Activated T-helper 17 cell treated with anti-CD3 and anti-CD28 coated beads, Interleukin-2, amount 50 U/mL, for 72 hours (primary cell): ENCODE results near the gene ARMH2. TPM values are rescaled to one million over a fixed set of nuclear protein-coding genes. Genes with fewer than 3 reads are reported as not detected.
"Not testable (repeated sequence)": the region's sequence is repeated elsewhere in the genome, so short reads cannot be mapped to it uniquely, and the experiment has no call there.

Experiments
- ATAC-seq: fragments of 150-1000 bp; cut with Tn5 transposase; replicated peaks from 2 replicates; pipeline ENCODE4 v1.10.0; 2021; ENCODE audit warnings: mild to moderate bottlenecking, moderate library complexity
- H3K27ac Mint-ChIP-seq: one replicate; pipeline ENCODE4 v1.8.0; 2022; ENCODE audit warnings: mixed read lengths
- H3K27me3 Mint-ChIP-seq: one replicate; pipeline ENCODE4 v1.8.0; 2022; ENCODE audit warnings: mixed read lengths
- H3K36me3 Mint-ChIP-seq: one replicate; pipeline ENCODE4 v1.8.0; 2022; ENCODE audit warnings: low read depth, mild to moderate bottlenecking, mixed read lengths
- H3K4me1 Mint-ChIP-seq: one replicate; pipeline ENCODE4 v1.8.0; 2022; ENCODE audit warnings: mixed read lengths
- H3K4me3 Mint-ChIP-seq: one replicate; pipeline ENCODE4 v1.8.0; 2022; ENCODE audit warnings: mild to moderate bottlenecking, mixed read lengths
- H3K9me3 Mint-ChIP-seq: one replicate; pipeline ENCODE4 v1.8.0; 2022; ENCODE audit warnings: mixed read lengths
- total RNA-seq, 2 donors: library from RNA; stranded (reverse); gene quantifications; one replicate each; pipeline ENCODE4 v1.2.3, GENCODE V29; 2022

ARMH2 gene
- total RNA-seq, 2 donors from 2014 or later, result 0.43 to 0.45 TPM

- H3K27ac Mint-ChIP-seq, result no peak overlapping the region
- H3K4me1 Mint-ChIP-seq, result peaks cover 11% of the 10 kb centered on the region
- no peak for ATAC-seq
- no peak overlapping the region for H3K4me3 Mint-ChIP-seq
- H3K27me3 Mint-ChIP-seq, result no peaks in the 10 kb centered on the region
- no peaks in the 10 kb centered on the region for H3K36me3 Mint-ChIP-seq
- H3K9me3 Mint-ChIP-seq, result no peaks in the 10 kb centered on the region
These were observed 3.6 kb downstream of the ARMH2 start for GRCh38 chr6:24795106-24795505.

GRCh38 chr6:24788031-24788665 lies 10.6 kb downstream of the ARMH2 start:
- Mint-ChIP-seq H3K27ac (peak overlapping the region; percentile 44), H3K4me1 (peaks cover 14% of the 10 kb centered on the region), H3K27me3 (no peaks in the 10 kb centered on the region), H3K36me3 (peaks cover 54% of the 10 kb centered on the region), H3K9me3 (no peaks in the 10 kb centered on the region), H3K4me3 (peak overlapping the region; percentile 5)
- ATAC-seq, result peak; percentile 92

GRCh38 chr6:24780206-24780605 lies 18.5 kb downstream of the ARMH2 start:
- ATAC-seq, result no peak
- no peaks in the 10 kb centered on the region for H3K27me3 Mint-ChIP-seq

GRCh38 chr6:24779416-24780016 lies 19.2 kb downstream of the ARMH2 start:
- H3K4me3 Mint-ChIP-seq, result peak overlapping the region; percentile 30
- H3K27me3 Mint-ChIP-seq, result no peaks in the 10 kb centered on the region
- H3K27ac Mint-ChIP-seq, result peak overlapping the region; percentile 55
- H3K36me3 Mint-ChIP-seq, result peaks cover 91% of the 10 kb centered on the region
- H3K9me3 Mint-ChIP-seq, result no peaks in the 10 kb centered on the region
- no peak for ATAC-seq
- H3K4me1 Mint-ChIP-seq, result peaks cover 14% of the 10 kb centered on the region

More at GRCh38 chr6:24780206-24780605, 18.5 kb downstream of the ARMH2 start:
- H3K4me3 Mint-ChIP-seq, result peak overlapping the region; percentile 30
- peaks cover 14% of the 10 kb centered on the region for H3K4me1 Mint-ChIP-seq
- H3K27ac Mint-ChIP-seq, result no peak overlapping the region
- H3K36me3 Mint-ChIP-seq, result peaks cover 98% of the 10 kb centered on the region
- H3K9me3 Mint-ChIP-seq, result no peaks in the 10 kb centered on the region

- Mint-ChIP-seq H3K27ac (no peak overlapping the region), H3K4me1 (peaks cover 14% of the 10 kb centered on the region), H3K9me3 (no peaks in the 10 kb centered on the region), H3K36me3 (peaks cover 85% of the 10 kb centered on the region), H3K4me3 (peak overlapping the region; percentile 37), H3K27me3 (no peaks in the 10 kb centered on the region)
- ATAC-seq, result no peak
These were observed 19.8 kb downstream of the ARMH2 start for GRCh38 chr6:24778878-24779277.

- Mint-ChIP-seq H3K4me3 (peak overlapping the region; percentile 99), H3K27ac (no peak overlapping the region), H3K4me1 (peaks cover 14% of the 10 kb centered on the region)
These were observed 20.6 kb downstream of the ARMH2 start for GRCh38 chr6:24778121-24778520.

GRCh38 chr6:24777227-24777626 lies 21.5 kb downstream of the ARMH2 start:
- Mint-ChIP-seq H3K27me3 (no peaks in the 10 kb centered on the region), H3K36me3 (peaks cover 68% of the 10 kb centered on the region), H3K4me3 (peak overlapping the region; percentile 99), H3K9me3 (no peaks in the 10 kb centered on the region), H3K27ac (no peak overlapping the region), H3K4me1 (peaks cover 14% of the 10 kb centered on the region)
- no peak for ATAC-seq

More at GRCh38 chr6:24778121-24778520, 20.6 kb downstream of the ARMH2 start:
- Mint-ChIP-seq H3K9me3 (no peaks in the 10 kb centered on the region), H3K36me3 (peaks cover 77% of the 10 kb centered on the region), H3K27me3 (no peaks in the 10 kb centered on the region)
- no peak for ATAC-seq

GRCh38 chr6:24775520-24776058 lies 23.1 kb downstream of the ARMH2 start:
- H3K4me1 Mint-ChIP-seq, result peaks cover 14% of the 10 kb centered on the region
- H3K4me3 Mint-ChIP-seq, result peak overlapping the region; percentile 99
- H3K27ac Mint-ChIP-seq, result peak overlapping the region; percentile 96

GRCh38 chr6:24774696-24775519 lies 23.8 kb downstream of the ARMH2 start, which contains the start of gene GMNN:
Gene GMNN, plus strand, starts transcription at chr6:24774937. Its CDS starts 2,310 bp downstream, at chr6:24777247.
- H3K9me3 Mint-ChIP-seq, result no peaks in the 10 kb centered on the region
- peak; percentile 96 for ATAC-seq
- H3K36me3 Mint-ChIP-seq, result peaks cover 45% of the 10 kb centered on the region
- H3K4me1 Mint-ChIP-seq, result peaks cover 11% of the 10 kb centered on the region
- no peaks in the 10 kb centered on the region for H3K27me3 Mint-ChIP-seq
- H3K4me3 Mint-ChIP-seq, result peak within 1 kb of the TSS; percentile 99
- peak within 1 kb of the TSS; percentile 96 for H3K27ac Mint-ChIP-seq

More at GRCh38 chr6:24775520-24776058, 23.1 kb downstream of the ARMH2 start:
- Mint-ChIP-seq H3K36me3 (peaks cover 52% of the 10 kb centered on the region), H3K9me3 (no peaks in the 10 kb centered on the region), H3K27me3 (no peaks in the 10 kb centered on the region)
- peak; percentile 32 for ATAC-seq

GRCh38 chr6:24768361-24768760 lies 30.4 kb downstream of the ARMH2 start:
- Mint-ChIP-seq H3K27me3 (no peaks in the 10 kb centered on the region), H3K9me3 (no peaks in the 10 kb centered on the region), H3K27ac (no peak overlapping the region), H3K36me3 (no peaks in the 10 kb centered on the region), H3K4me1 (no peaks in the 10 kb centered on the region), H3K4me3 (no peak overlapping the region)
- no peak for ATAC-seq

GRCh38 chr6:24766680-24767462 lies 31.8 kb downstream of the ARMH2 start:
- no peaks in the 10 kb centered on the region for H3K27me3 Mint-ChIP-seq
- no peaks in the 10 kb centered on the region for H3K36me3 Mint-ChIP-seq
- no peaks in the 10 kb centered on the region for H3K4me1 Mint-ChIP-seq
- peak; percentile 62 for ATAC-seq
- no peak overlapping the region for H3K27ac Mint-ChIP-seq
- H3K9me3 Mint-ChIP-seq, result no peaks in the 10 kb centered on the region
- no peak overlapping the region for H3K4me3 Mint-ChIP-seq

GRCh38 chr6:24765968-24766367 lies 32.7 kb downstream of the ARMH2 start:
- not testable (repeated sequence) for H3K36me3 Mint-ChIP-seq, H3K27me3 Mint-ChIP-seq, H3K27ac Mint-ChIP-seq, H3K9me3 Mint-ChIP-seq, H3K4me3 Mint-ChIP-seq, ATAC-seq, H3K4me1 Mint-ChIP-seq

GRCh38 chr6:24764833-24765828 lies 33.6 kb downstream of the ARMH2 start:
- H3K4me1 Mint-ChIP-seq, H3K4me3 Mint-ChIP-seq, ATAC-seq, H3K36me3 Mint-ChIP-seq, H3K9me3 Mint-ChIP-seq, H3K27me3 Mint-ChIP-seq, H3K27ac Mint-ChIP-seq: not testable (repeated sequence)
